Sigmoid colon (tissue), 4 donors: Measurements from ENCODE around the gene UBE2M.

Experiments
- EP300 ChIP-seq, 4 donors: sonication (generic); formaldehyde crosslinking; IDR thresholded peaks; one replicate each; pipeline ENCODE4 v1.6.1; 2017; ENCODE audit warnings: antibody characterized with exemption in 4 of 4
- POLR2A ChIP-seq, 2 donors: fragments of 450-650 bp; IDR thresholded peaks; one replicate each; pipeline ENCODE4 v1.6.1; 2016; ENCODE audit warnings: antibody characterized with exemption in 2 of 2, mild to moderate bottlenecking in 2 of 2, moderate library complexity in 2 of 2
- POLR2AphosphoS5 ChIP-seq, 4 donors: sonication (generic); formaldehyde crosslinking; IDR thresholded peaks; one replicate each; pipeline ENCODE4 v1.6.1; 2017; ENCODE audit warnings: antibody characterized with exemption in 4 of 4
- TF ChIP-seq, protein P1 (sequence below), 4 experiments: fragments of 450-650 bp in 3 of 4; fragments of 200-600 bp in 1 of 4; IDR thresholded peaks; one replicate each; pipeline ENCODE4 v1.5.1; 2016 to 2019; ENCODE audit warnings: antibody characterized with exemption in 4 of 4, mild to moderate bottlenecking in 3 of 4, moderate library complexity in 2 of 4

GRCh38 chr19:58579473-58580142 is 21.2 kb upstream of the UBE2M start:
- TF ChIP-seq, protein P1, sequence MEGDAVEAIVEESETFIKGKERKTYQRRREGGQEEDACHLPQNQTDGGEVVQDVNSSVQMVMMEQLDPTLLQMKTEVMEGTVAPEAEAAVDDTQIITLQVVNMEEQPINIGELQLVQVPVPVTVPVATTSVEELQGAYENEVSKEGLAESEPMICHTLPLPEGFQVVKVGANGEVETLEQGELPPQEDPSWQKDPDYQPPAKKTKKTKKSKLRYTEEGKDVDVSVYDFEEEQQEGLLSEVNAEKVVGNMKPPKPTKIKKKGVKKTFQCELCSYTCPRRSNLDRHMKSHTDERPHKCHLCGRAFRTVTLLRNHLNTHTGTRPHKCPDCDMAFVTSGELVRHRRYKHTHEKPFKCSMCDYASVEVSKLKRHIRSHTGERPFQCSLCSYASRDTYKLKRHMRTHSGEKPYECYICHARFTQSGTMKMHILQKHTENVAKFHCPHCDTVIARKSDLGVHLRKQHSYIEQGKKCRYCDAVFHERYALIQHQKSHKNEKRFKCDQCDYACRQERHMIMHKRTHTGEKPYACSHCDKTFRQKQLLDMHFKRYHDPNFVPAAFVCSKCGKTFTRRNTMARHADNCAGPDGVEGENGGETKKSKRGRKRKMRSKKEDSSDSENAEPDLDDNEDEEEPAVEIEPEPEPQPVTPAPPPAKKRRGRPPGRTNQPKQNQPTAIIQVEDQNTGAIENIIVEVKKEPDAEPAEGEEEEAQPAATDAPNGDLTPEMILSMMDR (IDR thresholded peaks at IDR 0.05): no peak
- no peak for TF ChIP-seq POLR2AphosphoS5 (IDR thresholded peaks at IDR 0.05)
- TF ChIP-seq EP300 (IDR thresholded peaks at IDR 0.05): no peak
- no peak for TF ChIP-seq POLR2A (IDR thresholded peaks at IDR 0.05)
